ENCODE measurements around the gene ELK3. TPM values are rescaled to one million over a fixed set of nuclear protein-coding genes. Genes with fewer than 3 reads are reported as not detected.

ELK3 gene
- total and polyA plus RNA-seq, 2 of the 13 experiments (the other 11 are each of a cell fraction or from before 2014, with no cell fraction given) = 2.9 to 3.2 TPM

- no peak overlapping the region for H3K9ac ChIP-seq (ENCODE audit: insufficient read depth, low read depth, low read length)
- no peak overlapping the region for H3K4me3 ChIP-seq (replicated peaks in 1 of 3; ENCODE audit: insufficient read depth in 1 of 3, low read depth in 2 of 3, low read length in 3 of 3)
- no peak for TF ChIP-seq TMF1 (CRISPR knock-in tag; IDR thresholded peaks at IDR 0.05; ENCODE audit: low read depth)
- no peaks in the 10 kb centered on the region for H3K36me3 ChIP-seq (replicated peaks in 1 of 2; ENCODE audit: control insufficient read depth in 1 of 2, insufficient read depth in 2 of 2, low read length in 2 of 2)
- H3K4me1 ChIP-seq (ENCODE audit: insufficient read depth, low read length) = no peaks in the 10 kb centered on the region
- H4K20me1 ChIP-seq (ENCODE audit: insufficient read depth, low read length) = no peaks in the 10 kb centered on the region
- ATAC-seq = no peak
- intact Hi-C loops (cut with micrococcal nuclease; ENCODE audit: unreplicated experiment) = no loop called here
- 61% methylated on average over 11 of the region's 11 CpGs for WGBS (ENCODE audit: low lambda C conversion rate)
- no peaks in the 10 kb centered on the region for H3K9me3 ChIP-seq (ENCODE audit: low read length)
- in situ Hi-C loops (cut with HindIII; ENCODE audit: extremely low pct_ligation_motif_present, low pct_unique_long_range_greater_than_20kb) = no loop called here
- H3K27ac ChIP-seq (ENCODE audit: extremely low read length, insufficient read depth, low read length) = no peak overlapping the region
- peaks cover 2 to 3% of the 10 kb centered on the region in 2 experiments; a peak in 2 of 5 replicates for H3K27me3 ChIP-seq (ENCODE audit: control insufficient read depth in 1 of 2, insufficient read depth in 2 of 2, low read length in 2 of 2)
- no peak for DNase-seq (ENCODE audit: low spot score)
- POLR2A ChIA-PET = no interaction called here
- no TSS peak for BruUV-seq (replicated peaks)
- no peak overlapping the region for H3K4me2 ChIP-seq (ENCODE audit: low read depth, low read length)
- CTCF ChIA-PET (ENCODE audit: low intra/inter-chr PET ratio, low total read pairs) = no interaction called here
- no peak overlapping the region for H2AFZ ChIP-seq (ENCODE audit: low read length)
- FAIRE-seq = no peak
- H3K79me2 ChIP-seq (ENCODE audit: insufficient read depth, low read length) = no peaks in the 10 kb centered on the region
Observed at GRCh38 chr12:96152164-96152563, 42.0 kb upstream of the ELK3 start.

- intact Hi-C loops (cut with micrococcal nuclease; ENCODE audit: unreplicated experiment) = no loop called here
- TF ChIP-seq SPEN (CRISPR knock-in tag; IDR thresholded peaks at IDR 0.05; ENCODE audit: low read depth) = no peak
- TF ChIP-seq HNF1B (CRISPR knock-in tag; IDR thresholded peaks at IDR 0.05) = no peak
- no peak for TF ChIP-seq ZNF318 (CRISPR knock-in tag; IDR thresholded peaks at IDR 0.05)
- no peak for TF ChIP-seq MED8 (CRISPR knock-in tag; IDR thresholded peaks at IDR 0.05; ENCODE audit: insufficient replicate concordance)
Observed at GRCh38 chr12:96153131-96153725, 40.9 kb upstream of the ELK3 start.

More at GRCh38 chr12:96153131-96153725, 40.9 kb upstream of the ELK3 start:
- BruUV-seq (replicated peaks) = no TSS peak
- peak; percentile 65 for ATAC-seq
- peaks cover 2 to 3% of the 10 kb centered on the region in 2 experiments; a peak in 2 of 5 replicates for H3K27me3 ChIP-seq (ENCODE audit: control insufficient read depth in 1 of 2, insufficient read depth in 2 of 2, low read length in 2 of 2)
- in situ Hi-C loops (cut with HindIII; ENCODE audit: extremely low pct_ligation_motif_present, low pct_unique_long_range_greater_than_20kb) = no loop called here
- H3K9ac ChIP-seq (ENCODE audit: insufficient read depth, low read depth, low read length) = no peak overlapping the region
- WGBS (ENCODE audit: low lambda C conversion rate) = 62% methylated on average over 19 of the region's 19 CpGs
- H3K9me3 ChIP-seq (ENCODE audit: low read length) = no peaks in the 10 kb centered on the region
- no peak overlapping the region for H3K4me2 ChIP-seq (ENCODE audit: low read depth, low read length)
- no peaks in the 10 kb centered on the region for H3K36me3 ChIP-seq (replicated peaks in 1 of 2; ENCODE audit: control insufficient read depth in 1 of 2, insufficient read depth in 2 of 2, low read length in 2 of 2)
- H3K27ac ChIP-seq (ENCODE audit: extremely low read length, insufficient read depth, low read length) = no peak overlapping the region
- H4K20me1 ChIP-seq (ENCODE audit: insufficient read depth, low read length) = no peaks in the 10 kb centered on the region
- ChIA-PET POLR2A (no interaction called here), CTCF (ENCODE audit: low intra/inter-chr PET ratio, low total read pairs) (no interaction called here)
- H3K4me1 ChIP-seq (ENCODE audit: insufficient read depth, low read length) = no peaks in the 10 kb centered on the region
- FAIRE-seq = no peak
- DNase-seq (ENCODE audit: low spot score) = no peak
- H3K79me2 ChIP-seq (ENCODE audit: insufficient read depth, low read length) = no peaks in the 10 kb centered on the region
- H2AFZ ChIP-seq (ENCODE audit: low read length) = no peak overlapping the region
- no peak overlapping the region for H3K4me3 ChIP-seq (replicated peaks in 1 of 3; ENCODE audit: insufficient read depth in 1 of 3, low read depth in 2 of 3, low read length in 3 of 3)

All from HepG2 (cell line).